EL (cell line): ENCODE measurements around the gene LMX1B.

Experiments used
- DNase-seq: peaks from one replicate; pipeline ENCODE4 v3.0.0-alpha.2; 2016

The LMX1B gene

GRCh38 chr9:126661521-126662251 is 48.0 kb downstream of the LMX1B start:
- peak; percentile 49 for DNase-seq

- DNase-seq, result no peak
Measured at GRCh38 chr9:126663661-126664072, 49.9 kb downstream of the LMX1B start.

- DNase-seq, result no peak
Measured at GRCh38 chr9:126664900-126665643, 51.3 kb downstream of the LMX1B start.

GRCh38 chr9:126665644-126666035 is 51.9 kb downstream of the LMX1B start:
- no peak for DNase-seq

- no peak for DNase-seq
Measured at GRCh38 chr9:126666155-126666803, 52.6 kb downstream of the LMX1B start.

- DNase-seq, result no peak
Measured at GRCh38 chr9:126667190-126668055, 53.7 kb downstream of the LMX1B start.

- no peak for DNase-seq
Measured at GRCh38 chr9:126668058-126668457, 54.3 kb downstream of the LMX1B start.

GRCh38 chr9:126669108-126669507 is 55.4 kb downstream of the LMX1B start:
- no peak for DNase-seq

GRCh38 chr9:126670270-126670669 is 56.5 kb downstream of the LMX1B start:
- no peak for DNase-seq

GRCh38 chr9:126671381-126671831 is 57.7 kb downstream of the LMX1B start:
- DNase-seq, result no peak

GRCh38 chr9:126671983-126672382 is 58.3 kb downstream of the LMX1B start:
- DNase-seq, result no peak

GRCh38 chr9:126672634-126673284 is 59.0 kb downstream of the LMX1B start:
- no peak for DNase-seq

- DNase-seq, result no peak
Measured at GRCh38 chr9:126673689-126674364, 60.1 kb downstream of the LMX1B start.

GRCh38 chr9:126674365-126675146 is 60.8 kb downstream of the LMX1B start:
- no peak for DNase-seq

- no peak for DNase-seq
Measured at GRCh38 chr9:126675147-126675467, 61.4 kb downstream of the LMX1B start.

GRCh38 chr9:126676102-126676684 is 62.5 kb downstream of the LMX1B start:
- no peak for DNase-seq

- no peak for DNase-seq
Measured at GRCh38 chr9:126676685-126677143, 63.0 kb downstream of the LMX1B start.

GRCh38 chr9:126677188-126678084 is 63.7 kb downstream of the LMX1B start:
- no peak for DNase-seq

GRCh38 chr9:126678989-126679388 is 65.3 kb downstream of the LMX1B start:
- DNase-seq, result no peak
